Measurements from ENCODE around the gene UBE2J2.
A peak's percentile ranks its signal among the peaks of the same experiment; 100 is the strongest.

UBE2J2 gene

GRCh38 chr1:1310476-1311053, 36.9 kb upstream of the UBE2J2 start:
- DNase-seq, result no peak
- intact Hi-C loops (cut with DNase I), result no loop called here

- intact Hi-C loops (cut with DNase I), result no loop called here
These were observed 36.4 kb upstream of the UBE2J2 start for GRCh38 chr1:1310109-1310385.

GRCh38 chr1:1309251-1310108, 35.8 kb upstream of the UBE2J2 start:
- DNase-seq, result peak in 1 of 42 donors; percentile 31
- intact Hi-C loops (cut with DNase I), result no loop called here

More at GRCh38 chr1:1310109-1310385, 36.4 kb upstream of the UBE2J2 start:
- no peak for DNase-seq

GRCh38 chr1:1308756-1309250, 35.1 kb upstream of the UBE2J2 start:
- DNase-seq, result no peak
- intact Hi-C loops (cut with DNase I), result no loop called here

GRCh38 chr1:1307923-1308755, 34.5 kb upstream of the UBE2J2 start, which contains the start of the genes ACAP3 and PUSL1:
TSS of gene ACAP3 (minus strand) at chr1:1307930. CDS start at chr1:1307815, 115 bp downstream.
TSS of gene PUSL1 (plus strand) at chr1:1308597. CDS start at chr1:1308644, 47 bp downstream.
- intact Hi-C loops (cut with DNase I), result no loop called here
- DNase-seq, result peak; percentile 73 to 95 (median 88)

- DNase-seq, result peak in 14 of 42 donors; percentile 26 to 68 (median 50)
- intact Hi-C loops (cut with DNase I), result no loop called here
These were observed 33.7 kb upstream of the UBE2J2 start for GRCh38 chr1:1307261-1307922.

- intact Hi-C loops (cut with DNase I), result no loop called here
These were observed 33.1 kb upstream of the UBE2J2 start for GRCh38 chr1:1306661-1307260.

GRCh38 chr1:1306070-1306660, 32.5 kb upstream of the UBE2J2 start:
- intact Hi-C loops (cut with DNase I), result no loop called here

More at GRCh38 chr1:1306661-1307260, 33.1 kb upstream of the UBE2J2 start:
- peak in 16 of 42 donors; percentile 28 to 60 (median 48) for DNase-seq

GRCh38 chr1:1305300-1306069, 31.8 kb upstream of the UBE2J2 start:
- intact Hi-C loops (cut with DNase I), result no loop called here
- peak in 35 of 42 donors; percentile 33 to 85 (median 63) for DNase-seq

More at GRCh38 chr1:1306070-1306660, 32.5 kb upstream of the UBE2J2 start:
- peak in 4 of 42 donors; percentile 33 to 48 (median 40) for DNase-seq

GRCh38 chr1:1304331-1305299, 31.0 kb upstream of the UBE2J2 start:
- intact Hi-C loops (cut with DNase I), result no loop called here
- DNase-seq, result peak; percentile 93 to 99 (median 97)

GRCh38 chr1:1303736-1304135, 30.1 kb upstream of the UBE2J2 start:
- DNase-seq, result no peak
- intact Hi-C loops (cut with DNase I), result no loop called here

GRCh38 chr1:1302951-1303509, 29.4 kb upstream of the UBE2J2 start:
- DNase-seq, result peak in 1 of 42 donors; percentile 43
- intact Hi-C loops (cut with DNase I), result no loop called here

- intact Hi-C loops (cut with DNase I), result no loop called here
- no peak for DNase-seq
These were observed 28.4 kb upstream of the UBE2J2 start for GRCh38 chr1:1302006-1302430.

GRCh38 chr1:1300352-1300739, 26.7 kb upstream of the UBE2J2 start:
- DNase-seq, result no peak
- intact Hi-C loops (cut with DNase I), result no loop called here

- DNase-seq, result peak in 1 of 42 donors; percentile 45
- intact Hi-C loops (cut with DNase I), result no loop called here
These were observed 26.2 kb upstream of the UBE2J2 start for GRCh38 chr1:1299686-1300351.

All from head of caudate nucleus (tissue), 42 donors.